ENCODE results near the gene LAMA4.
"Not testable (repeated sequence)": the region's sequence is repeated elsewhere in the genome, so short reads cannot be mapped to it uniquely, and the experiment has no call there.

Gene LAMA4

GRCh38 chr6:112117554-112117953, 136.8 kb downstream of the LAMA4 start:
- H3K4me3 ChIP-seq (ENCODE audit: control insufficient read depth, low read depth, low read length), result no peak overlapping the region
- DNase-seq (ENCODE audit: low read depth), result peak; percentile 33
- TF ChIP-seq CTCF (conservative IDR thresholded peaks at IDR 0.05; ENCODE audit: control insufficient read depth, insufficient read depth, low read depth, low read length), result no peak

- TF ChIP-seq CTCF (conservative IDR thresholded peaks at IDR 0.05; ENCODE audit: control insufficient read depth, insufficient read depth, low read depth, low read length), result no peak
- no peak overlapping the region for H3K4me3 ChIP-seq (ENCODE audit: control insufficient read depth, low read depth, low read length)
- no peak for DNase-seq (ENCODE audit: low read depth)
These were observed 138.1 kb downstream of the LAMA4 start for GRCh38 chr6:112116221-112116620.

GRCh38 chr6:112114577-112115223, 139.7 kb downstream of the LAMA4 start:
- no peak overlapping the region for H3K4me3 ChIP-seq (ENCODE audit: control insufficient read depth, low read depth, low read length)
- DNase-seq (ENCODE audit: low read depth), result no peak
- TF ChIP-seq CTCF (conservative IDR thresholded peaks at IDR 0.05; ENCODE audit: control insufficient read depth, insufficient read depth, low read depth, low read length), result no peak

GRCh38 chr6:112113918-112114317, 140.4 kb downstream of the LAMA4 start:
- DNase-seq (ENCODE audit: low read depth), result no peak
- no peak overlapping the region for H3K4me3 ChIP-seq (ENCODE audit: control insufficient read depth, low read depth, low read length)

GRCh38 chr6:112113431-112113830, 140.9 kb downstream of the LAMA4 start:
- no peak for TF ChIP-seq CTCF (conservative IDR thresholded peaks at IDR 0.05; ENCODE audit: control insufficient read depth, insufficient read depth, low read depth, low read length)
- H3K4me3 ChIP-seq (ENCODE audit: control insufficient read depth, low read depth, low read length), result no peak overlapping the region
- DNase-seq (ENCODE audit: low read depth), result no peak

More at GRCh38 chr6:112113918-112114317, 140.4 kb downstream of the LAMA4 start:
- TF ChIP-seq CTCF (conservative IDR thresholded peaks at IDR 0.05; ENCODE audit: control insufficient read depth, insufficient read depth, low read depth, low read length), result no peak

- no peak for DNase-seq (ENCODE audit: low read depth)
- no peak for TF ChIP-seq CTCF (conservative IDR thresholded peaks at IDR 0.05; ENCODE audit: control insufficient read depth, insufficient read depth, low read depth, low read length)
These were observed 145.1 kb downstream of the LAMA4 start for GRCh38 chr6:112109262-112109661.

GRCh38 chr6:112106562-112106961, 147.8 kb downstream of the LAMA4 start:
- no peak for TF ChIP-seq CTCF (conservative IDR thresholded peaks at IDR 0.05; ENCODE audit: control insufficient read depth, insufficient read depth, low read depth, low read length)
- H3K4me3 ChIP-seq (ENCODE audit: control insufficient read depth, low read depth, low read length), result no peak overlapping the region
- DNase-seq (ENCODE audit: low read depth), result no peak

More at GRCh38 chr6:112109262-112109661, 145.1 kb downstream of the LAMA4 start:
- no peak overlapping the region for H3K4me3 ChIP-seq (ENCODE audit: control insufficient read depth, low read depth, low read length)

GRCh38 chr6:112106026-112106425, 148.3 kb downstream of the LAMA4 start:
- H3K4me3 ChIP-seq (ENCODE audit: control insufficient read depth, low read depth, low read length); DNase-seq (ENCODE audit: low read depth): not testable (repeated sequence)

Data from fibroblast of mammary gland (primary cell).